ENCODE data around the gene FSTL4. TPM values are rescaled to one million over a fixed set of nuclear protein-coding genes. Genes with fewer than 3 reads are reported as not detected.

FSTL4 gene
- total RNA-seq, 2 experiments from 2014 or later = not detected

- Histone ChIP-seq H3K9me2 (ENCODE audit: insufficient read depth, low read length) (no peaks in the 10 kb centered on the region), H3K9me3 (ENCODE audit: low read length) (no peaks in the 10 kb centered on the region), H3K4me3 (ENCODE audit: low read depth, low read length, poor library complexity, severe bottlenecking) (no peak overlapping the region), H3K27ac (ENCODE audit: low read depth, low read length, poor library complexity, severe bottlenecking) (no peak overlapping the region), H2AFZ (ENCODE audit: low read length) (no peak overlapping the region), H3K4me2 (ENCODE audit: low read length) (no peak overlapping the region), H3K4me1 (ENCODE audit: insufficient read depth, low read length, poor library complexity, severe bottlenecking) (peaks cover 4% of the 10 kb centered on the region), H3K36me3 (ENCODE audit: insufficient read depth, low read length) (no peaks in the 10 kb centered on the region), H4K20me1 (ENCODE audit: insufficient read depth, low read length) (no peaks in the 10 kb centered on the region), H3K79me2 (ENCODE audit: insufficient read depth, low read depth, low read length) (no peaks in the 10 kb centered on the region)
- no peak for TF ChIP-seq CTCF (conservative IDR thresholded peaks at IDR 0.05; ENCODE audit: low read length)
- TF ChIP-seq EZH2phosphoT487 (IDR thresholded peaks at IDR 0.05; ENCODE audit: borderline replicate concordance, low read depth, low read length) = no peak
- intact Hi-C loops (cut with micrococcal nuclease; ENCODE audit: unreplicated experiment) = no loop called here
- CTCF ChIA-PET (ENCODE audit: unreplicated experiment) = no interaction called here
- POLR2A ChIA-PET = no interaction called here
- no peak for DNase-seq (ENCODE audit: low spot score)
- BruUV-seq (replicated peaks) = no TSS peak
These were observed 178.7 kb downstream of the FSTL4 start for GRCh38 chr5:133433641-133434040.

DNA sequence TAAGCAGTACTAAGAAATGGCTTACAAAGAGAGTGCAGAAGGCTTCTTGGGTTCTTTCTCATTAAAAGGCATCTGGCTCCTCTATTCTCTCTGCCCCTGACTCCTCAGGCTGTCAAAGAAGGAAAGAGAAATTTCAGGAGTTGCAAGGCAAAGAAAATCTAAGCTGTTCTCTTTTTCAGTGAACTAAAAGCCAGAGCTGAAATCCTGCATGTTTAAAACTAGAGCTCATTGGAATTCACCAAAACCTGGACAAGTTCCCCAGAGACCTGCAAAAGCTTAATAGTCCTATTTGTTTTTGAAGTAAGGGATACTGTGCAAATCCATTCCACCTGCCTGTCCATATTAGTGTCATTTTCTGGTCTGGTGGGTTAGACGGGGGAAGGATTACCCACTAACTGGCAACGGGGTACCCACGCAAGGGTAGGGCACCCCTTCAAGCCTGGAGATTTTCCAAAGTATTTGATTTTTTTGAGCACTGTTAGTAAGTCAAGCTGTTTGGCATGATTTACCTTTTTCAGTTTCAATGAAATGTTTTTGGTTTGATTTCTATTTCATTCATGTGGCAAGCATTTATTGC is 179.3 kb downstream of the FSTL4 start:
- CTCF ChIA-PET (ENCODE audit: unreplicated experiment) = no interaction called here

More for the DNA sequence above, 179.3 kb downstream of the FSTL4 start:
- POLR2A ChIA-PET = interaction anchor here (0.7 kb wide), 1 partner anchor 521 kb away, joined by 3 read pairs; no protein-coding TSS in a partner anchor
- no peak for DNase-seq (ENCODE audit: low spot score)
- Histone ChIP-seq H3K79me2 (ENCODE audit: insufficient read depth, low read depth, low read length) (no peaks in the 10 kb centered on the region), H3K4me3 (ENCODE audit: low read depth, low read length, poor library complexity, severe bottlenecking) (no peak overlapping the region), H3K36me3 (ENCODE audit: insufficient read depth, low read length) (no peaks in the 10 kb centered on the region), H3K4me1 (ENCODE audit: insufficient read depth, low read length, poor library complexity, severe bottlenecking) (peaks cover 9% of the 10 kb centered on the region), H2AFZ (ENCODE audit: low read length) (no peak overlapping the region), H3K27ac (ENCODE audit: low read depth, low read length, poor library complexity, severe bottlenecking) (no peak overlapping the region), H3K9me2 (ENCODE audit: insufficient read depth, low read length) (no peaks in the 10 kb centered on the region), H3K9me3 (ENCODE audit: low read length) (no peaks in the 10 kb centered on the region), H3K4me2 (ENCODE audit: low read length) (no peak overlapping the region), H4K20me1 (ENCODE audit: insufficient read depth, low read length) (no peaks in the 10 kb centered on the region)
- no TSS peak for BruUV-seq (replicated peaks)
- intact Hi-C loops (cut with micrococcal nuclease; ENCODE audit: unreplicated experiment) = no loop called here
- TF ChIP-seq EZH2phosphoT487 (IDR thresholded peaks at IDR 0.05; ENCODE audit: borderline replicate concordance, low read depth, low read length) (no peak), CTCF (conservative IDR thresholded peaks at IDR 0.05; ENCODE audit: low read length) (no peak)
